NT2/D1 (cell line): ENCODE measurements around the gene GDPD4.

Experiments
- DNase-seq: peaks from one replicate; pipeline ENCODE4 v3.0.0-alpha.2; 2011; ENCODE audit warnings: low read depth, low spot score
- H3K27me3 ChIP-seq: 2 replicates; pipeline ENCODE4 v1.6.0; 2011; ENCODE audit warnings: mild to moderate bottlenecking; ENCODE audit not compliant: insufficient read length, insufficient read depth
- H3K36me3 ChIP-seq: 2 replicates; pipeline ENCODE4 v1.6.1; 2011; ENCODE audit warnings: mild to moderate bottlenecking, low read length, mixed read lengths; ENCODE audit not compliant: insufficient read depth, insufficient read length
- H3K4me1 ChIP-seq: 2 replicates; pipeline ENCODE4 v1.5.1; 2011; ENCODE audit not compliant: insufficient read depth, insufficient read length
- H3K4me3 ChIP-seq: 2 replicates; pipeline ENCODE4 v1.5.1; 2011; ENCODE audit warnings: low read depth; ENCODE audit not compliant: insufficient read length
- H3K9ac ChIP-seq: 2 replicates; pipeline ENCODE4 v1.6.0; 2011; ENCODE audit warnings: low read depth; ENCODE audit not compliant: insufficient read length
- H3K9me3 ChIP-seq: 2 replicates; pipeline ENCODE4 v1.5.1; 2011; ENCODE audit warnings: mild to moderate bottlenecking, low read length; ENCODE audit not compliant: insufficient read depth
- SUZ12 ChIP-seq: IDR thresholded peaks from 2 replicates; pipeline ENCODE4 v1.6.1; 2011; ENCODE audit not compliant: insufficient read length, insufficient read depth; ENCODE audit errors: extremely low read depth
- YY1 ChIP-seq: IDR thresholded peaks from 2 replicates; pipeline ENCODE4 v1.6.1; 2011; ENCODE audit not compliant: insufficient read length, insufficient read depth
- ZNF274 ChIP-seq: IDR thresholded peaks from 2 replicates; pipeline ENCODE4 v1.6.1; 2011; ENCODE audit warnings: mild to moderate bottlenecking, low read depth, low read length

GDPD4 gene

GRCh38 chr11:77208535-77208934 is 93.0 kb downstream of the GDPD4 start:
- Histone ChIP-seq H3K4me1 (peaks cover 6% of the 10 kb centered on the region), H3K27me3 (no peaks in the 10 kb centered on the region), H3K36me3 (no peaks in the 10 kb centered on the region), H3K9ac (no peak overlapping the region), H3K4me3 (no peak overlapping the region), H3K9me3 (no peaks in the 10 kb centered on the region)
- no peak for TF ChIP-seq SUZ12
- no peak for TF ChIP-seq ZNF274
- no peak for TF ChIP-seq YY1
- DNase-seq, result no peak

GRCh38 chr11:77207618-77208313 is 93.7 kb downstream of the GDPD4 start:
- H3K9me3 ChIP-seq, result no peaks in the 10 kb centered on the region
- DNase-seq, result no peak

GRCh38 chr11:77207019-77207485 is 94.4 kb downstream of the GDPD4 start:
- TF ChIP-seq YY1 (no peak), ZNF274 (no peak), SUZ12 (no peak)
- no peak for DNase-seq
- no peak overlapping the region for H3K9ac ChIP-seq
- H3K36me3 ChIP-seq, result no peaks in the 10 kb centered on the region
- H3K27me3 ChIP-seq, result no peaks in the 10 kb centered on the region
- H3K4me1 ChIP-seq, result peaks cover 6% of the 10 kb centered on the region
- H3K9me3 ChIP-seq, result no peaks in the 10 kb centered on the region
- H3K4me3 ChIP-seq, result no peak overlapping the region

More at GRCh38 chr11:77207618-77208313, 93.7 kb downstream of the GDPD4 start:
- Histone ChIP-seq H3K4me3 (no peak overlapping the region), H3K27me3 (no peaks in the 10 kb centered on the region), H3K9ac (no peak overlapping the region), H3K36me3 (no peaks in the 10 kb centered on the region), H3K4me1 (peaks cover 6% of the 10 kb centered on the region)
- no peak for TF ChIP-seq SUZ12
- no peak for TF ChIP-seq YY1
- no peak for TF ChIP-seq ZNF274

- Histone ChIP-seq H3K9me3 (no peaks in the 10 kb centered on the region), H3K4me3 (no peak overlapping the region), H3K27me3 (no peaks in the 10 kb centered on the region), H3K36me3 (no peaks in the 10 kb centered on the region), H3K4me1 (peaks cover 6% of the 10 kb centered on the region), H3K9ac (no peak overlapping the region)
- TF ChIP-seq ZNF274 (no peak), YY1 (no peak), SUZ12 (no peak)
- DNase-seq, result no peak
These were observed 95.0 kb downstream of the GDPD4 start for GRCh38 chr11:77206264-77207018.

- H3K9ac ChIP-seq, result no peak overlapping the region
- no peaks in the 10 kb centered on the region for H3K9me3 ChIP-seq
- TF ChIP-seq YY1 (no peak), SUZ12 (no peak), ZNF274 (no peak)
- no peak for DNase-seq
- H3K36me3 ChIP-seq, result no peaks in the 10 kb centered on the region
- H3K4me3 ChIP-seq, result no peak overlapping the region
- peaks cover 6% of the 10 kb centered on the region for H3K4me1 ChIP-seq
- H3K27me3 ChIP-seq, result no peaks in the 10 kb centered on the region
These were observed 95.8 kb downstream of the GDPD4 start for GRCh38 chr11:77205467-77206263.

- Histone ChIP-seq H3K4me3 (no peak overlapping the region), H3K36me3 (no peaks in the 10 kb centered on the region), H3K27me3 (no peaks in the 10 kb centered on the region), H3K4me1 (peaks cover 6% of the 10 kb centered on the region), H3K9me3 (no peaks in the 10 kb centered on the region), H3K9ac (no peak overlapping the region)
- no peak for DNase-seq
- no peak for TF ChIP-seq SUZ12
- no peak for TF ChIP-seq YY1
- no peak for TF ChIP-seq ZNF274
These were observed 96.6 kb downstream of the GDPD4 start for GRCh38 chr11:77204754-77205466.
